T-helper 1 cell treated with Interleukin-12 subunit alpha and Interleukin-12 subunit beta and Interleukin-4 antibody, amounts not matched to agents 30 μg/mL and 1 μg/mL, for 36 hours (primary cell): ENCODE data around the gene CHN1.

Experiments used
- H3K27ac Mint-ChIP-seq: one replicate; pipeline ENCODE4 v1.8.0; 2021; ENCODE audit warnings: mild to moderate bottlenecking, mixed read lengths
- H3K27me3 Mint-ChIP-seq: one replicate; pipeline ENCODE4 v1.8.0; 2021; ENCODE audit warnings: low read depth, mixed read lengths
- H3K36me3 Mint-ChIP-seq: one replicate; pipeline ENCODE4 v1.8.0; 2021; ENCODE audit warnings: low read depth, mixed read lengths
- H3K4me1 Mint-ChIP-seq: one replicate; pipeline ENCODE4 v1.8.0; 2021; ENCODE audit warnings: low read depth, mixed read lengths
- H3K4me3 Mint-ChIP-seq: one replicate; pipeline ENCODE4 v1.8.0; 2021; ENCODE audit warnings: mild to moderate bottlenecking, moderate library complexity, mixed read lengths
- H3K9me3 Mint-ChIP-seq: one replicate; pipeline ENCODE4 v1.8.0; 2021; ENCODE audit warnings: mixed read lengths

The CHN1 gene

DNA sequence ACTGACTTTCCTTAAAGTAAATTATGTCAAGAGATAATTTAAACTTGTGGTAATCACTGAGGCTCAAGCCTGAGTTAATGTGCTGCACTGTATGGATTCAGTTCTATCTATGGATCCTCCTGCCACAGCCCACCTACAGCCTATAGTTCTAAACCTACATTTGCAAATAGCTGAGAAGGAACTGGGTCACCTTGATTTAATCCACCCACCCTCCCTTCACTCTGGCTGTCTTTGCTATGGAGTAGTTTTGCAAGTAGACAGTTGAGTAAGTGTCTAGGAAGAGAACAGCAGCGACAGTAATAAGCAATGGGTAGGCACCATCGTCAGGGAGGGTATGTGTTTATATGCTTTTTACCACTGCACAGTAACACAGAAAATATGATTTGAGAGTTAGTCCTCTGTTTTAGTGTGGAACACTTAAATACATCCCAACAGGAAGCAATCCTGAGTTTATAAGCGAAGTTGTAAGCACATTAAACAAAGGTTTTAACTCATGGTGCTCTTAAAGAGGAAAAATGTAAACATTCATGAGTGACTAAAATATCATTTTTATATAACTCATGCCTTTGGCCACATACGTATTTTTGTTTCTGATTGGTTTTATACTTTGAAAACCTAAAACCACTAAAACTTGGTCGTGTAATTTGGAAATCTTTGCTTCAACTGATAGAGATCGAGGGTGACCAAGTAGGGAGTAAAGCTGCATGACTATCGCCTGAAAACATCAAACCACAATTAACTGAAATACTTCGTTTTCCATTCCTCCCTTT, 204.6 kb downstream of the CHN1 start:
- no peaks in the 10 kb centered on the region for H3K36me3 Mint-ChIP-seq
- no peak overlapping the region for H3K4me3 Mint-ChIP-seq
- H3K9me3 Mint-ChIP-seq: no peaks in the 10 kb centered on the region
- H3K27ac Mint-ChIP-seq: no peak overlapping the region
- peaks cover 6% of the 10 kb centered on the region for H3K27me3 Mint-ChIP-seq
- no peaks in the 10 kb centered on the region for H3K4me1 Mint-ChIP-seq

DNA sequence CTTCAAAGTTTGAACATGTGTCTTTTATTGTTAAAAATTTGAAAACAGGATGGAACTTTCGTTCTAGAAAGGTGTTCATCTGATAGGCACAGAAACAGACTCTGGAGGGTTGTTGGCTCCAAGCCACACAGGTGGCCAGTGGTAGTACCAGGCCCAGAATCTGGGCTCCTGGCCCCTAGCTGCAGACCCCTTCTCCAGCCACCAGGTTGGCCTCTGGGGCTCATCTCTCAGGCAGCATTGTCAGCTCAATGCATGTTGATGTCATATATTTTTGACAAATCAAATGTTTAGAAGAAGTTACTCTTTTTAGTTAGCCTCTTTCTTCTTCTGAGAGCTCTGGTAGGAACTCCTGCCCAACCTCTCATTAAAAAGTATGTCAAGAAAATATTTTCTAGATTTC, 206.4 kb downstream of the CHN1 start:
- Mint-ChIP-seq H3K4me3 (no peak overlapping the region), H3K27ac (no peak overlapping the region), H3K36me3 (no peaks in the 10 kb centered on the region), H3K27me3 (no peaks in the 10 kb centered on the region), H3K4me1 (peaks cover 5% of the 10 kb centered on the region), H3K9me3 (no peaks in the 10 kb centered on the region)

DNA sequence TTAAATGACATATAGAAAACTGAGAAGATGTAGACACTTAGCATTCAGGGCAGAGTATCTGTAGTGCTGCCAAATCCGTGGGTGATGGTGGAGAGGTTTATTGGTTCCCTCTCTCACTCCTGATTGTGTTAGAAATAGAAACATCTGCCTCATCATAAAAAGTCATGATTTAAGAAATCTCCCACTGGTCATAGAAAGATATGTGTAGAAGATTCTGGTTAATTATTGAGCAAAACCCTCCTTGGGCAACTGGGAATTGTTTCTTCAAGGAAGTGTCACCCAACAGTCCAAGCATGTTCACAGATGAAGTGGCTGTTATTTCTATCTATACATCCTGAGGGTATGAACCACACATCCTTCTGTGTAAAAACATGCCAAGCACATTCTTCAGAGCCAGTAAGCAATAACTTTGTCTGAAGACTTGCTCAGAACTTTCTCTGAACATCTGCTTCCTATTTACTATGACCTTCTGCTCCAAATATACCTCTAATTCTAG, 207.4 kb downstream of the CHN1 start:
- Mint-ChIP-seq H3K27me3 (no peaks in the 10 kb centered on the region), H3K27ac (no peak overlapping the region), H3K9me3 (no peaks in the 10 kb centered on the region), H3K4me3 (no peak overlapping the region), H3K36me3 (no peaks in the 10 kb centered on the region), H3K4me1 (peaks cover 5% of the 10 kb centered on the region)

DNA sequence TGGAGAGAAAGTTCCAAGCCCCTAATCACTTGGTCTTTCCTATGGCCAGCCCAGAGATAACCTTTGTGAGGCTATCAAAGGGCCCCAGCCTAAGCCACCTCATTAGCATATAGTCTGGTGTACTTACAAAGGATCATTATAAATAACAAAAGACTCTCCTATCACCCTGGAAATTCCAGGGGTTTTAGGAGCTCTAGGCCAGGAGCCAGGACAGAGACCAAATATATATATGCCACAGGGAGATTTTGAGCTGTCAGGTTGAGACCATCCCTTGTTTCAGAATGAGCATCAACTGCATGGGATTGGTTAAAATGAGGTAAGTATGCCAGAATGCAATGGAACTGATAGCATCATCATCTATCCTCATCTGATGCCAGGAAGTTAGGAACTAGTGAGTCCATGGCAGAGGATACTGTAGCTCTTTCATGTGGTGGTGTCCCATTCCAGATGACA, 208.8 kb downstream of the CHN1 start:
- Mint-ChIP-seq H3K9me3 (no peaks in the 10 kb centered on the region), H3K4me3 (no peak overlapping the region), H3K36me3 (no peaks in the 10 kb centered on the region), H3K27ac (no peak overlapping the region), H3K4me1 (peaks cover 11% of the 10 kb centered on the region), H3K27me3 (peaks cover 4% of the 10 kb centered on the region)

DNA sequence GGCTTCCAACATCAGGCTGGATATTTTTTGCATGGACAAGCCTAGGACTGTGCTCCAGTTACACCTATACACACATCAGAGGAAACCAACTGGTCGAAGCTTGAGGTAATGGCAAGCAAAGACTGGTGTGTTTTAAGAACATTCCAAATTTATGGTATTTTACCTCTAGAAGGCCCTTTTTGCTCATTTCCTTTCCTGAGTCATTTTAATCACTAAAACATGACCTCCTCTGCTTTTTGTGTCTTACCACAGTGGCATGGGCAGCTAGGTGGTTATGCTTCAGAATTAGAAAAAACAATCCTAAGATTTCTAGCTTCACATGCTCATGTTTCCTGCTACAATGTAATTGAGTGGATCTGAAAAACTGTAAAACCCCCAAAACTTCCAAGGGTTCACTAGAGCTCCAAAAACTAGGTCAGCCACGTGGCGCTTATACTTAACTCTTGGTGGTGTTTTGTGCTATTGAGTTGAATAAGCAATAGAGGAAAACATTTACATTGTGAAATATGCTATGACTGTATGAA, 210.3 kb downstream of the CHN1 start:
- Mint-ChIP-seq H3K9me3 (no peaks in the 10 kb centered on the region), H3K4me1 (peaks cover 11% of the 10 kb centered on the region), H3K36me3 (no peaks in the 10 kb centered on the region), H3K27ac (no peak overlapping the region), H3K27me3 (peaks cover 4% of the 10 kb centered on the region), H3K4me3 (no peak overlapping the region)

DNA sequence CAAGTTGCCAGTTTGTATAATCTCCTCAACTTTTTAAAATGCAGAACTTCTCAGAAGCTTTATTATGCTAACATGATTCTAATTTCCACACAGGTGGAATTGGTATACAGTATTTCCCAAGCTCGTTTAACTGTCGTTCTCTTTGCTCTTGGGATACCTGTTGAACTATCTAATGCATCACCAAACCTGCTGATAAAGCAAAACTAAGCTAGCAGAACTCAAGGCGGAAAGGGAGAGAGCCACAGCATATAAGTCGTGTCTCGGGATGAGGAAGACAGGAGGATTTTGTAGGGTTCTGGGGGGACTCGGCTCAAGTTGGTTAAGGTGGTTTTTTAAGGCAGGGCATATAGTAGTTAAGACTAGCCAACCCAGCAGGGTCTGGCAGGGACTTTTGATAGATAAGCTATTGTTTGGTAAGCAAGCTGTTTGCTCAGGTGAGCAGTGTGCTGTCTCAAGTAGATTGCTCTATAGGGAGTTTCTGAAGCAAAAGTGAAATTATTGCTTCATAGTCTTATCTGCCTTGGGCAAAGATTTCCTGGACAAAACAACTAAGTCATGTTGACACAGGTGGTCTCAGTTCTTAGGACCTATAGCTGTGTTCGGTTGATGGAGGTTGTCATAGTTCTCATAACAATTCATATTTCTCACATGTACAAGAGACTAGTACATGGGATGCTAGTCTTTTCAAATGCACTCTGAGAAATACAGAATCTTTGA, 212.7 kb downstream of the CHN1 start:
- peaks cover 17% of the 10 kb centered on the region for H3K4me1 Mint-ChIP-seq
- H3K36me3 Mint-ChIP-seq: no peaks in the 10 kb centered on the region
- no peak overlapping the region for H3K4me3 Mint-ChIP-seq
- H3K9me3 Mint-ChIP-seq: no peaks in the 10 kb centered on the region
- peaks cover 4% of the 10 kb centered on the region for H3K27me3 Mint-ChIP-seq
- H3K27ac Mint-ChIP-seq: peak overlapping the region; percentile 32

DNA sequence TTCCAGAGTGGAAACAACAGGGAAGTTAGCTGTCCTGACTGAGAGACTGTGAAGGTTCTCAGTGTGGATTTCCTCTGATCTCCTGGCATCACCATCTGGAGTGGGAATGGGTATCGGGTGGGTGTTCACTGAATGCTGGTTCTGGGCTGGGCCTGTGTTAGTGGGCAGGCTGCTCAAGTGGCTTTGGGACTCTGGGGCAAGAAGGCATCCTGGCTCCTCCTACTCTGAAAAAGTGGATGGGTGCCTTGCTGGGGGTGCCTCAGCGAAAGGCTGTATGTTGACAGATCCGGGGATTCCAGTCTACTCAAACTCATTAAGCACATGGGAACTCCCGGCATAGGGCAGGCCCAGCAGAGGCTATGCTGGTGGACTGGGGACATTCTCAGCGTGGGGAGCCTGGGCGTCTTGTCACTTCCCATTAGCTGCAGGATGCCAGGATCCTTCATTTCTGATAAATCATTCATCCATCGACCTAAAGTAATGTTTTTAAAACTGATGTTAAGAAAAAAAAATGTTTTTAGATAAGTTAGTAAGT, 213.4 kb downstream of the CHN1 start:
- Mint-ChIP-seq H3K27me3 (peaks cover 4% of the 10 kb centered on the region), H3K4me3 (no peak overlapping the region), H3K27ac (no peak overlapping the region), H3K36me3 (no peaks in the 10 kb centered on the region), H3K4me1 (peaks cover 17% of the 10 kb centered on the region), H3K9me3 (no peaks in the 10 kb centered on the region)

DNA sequence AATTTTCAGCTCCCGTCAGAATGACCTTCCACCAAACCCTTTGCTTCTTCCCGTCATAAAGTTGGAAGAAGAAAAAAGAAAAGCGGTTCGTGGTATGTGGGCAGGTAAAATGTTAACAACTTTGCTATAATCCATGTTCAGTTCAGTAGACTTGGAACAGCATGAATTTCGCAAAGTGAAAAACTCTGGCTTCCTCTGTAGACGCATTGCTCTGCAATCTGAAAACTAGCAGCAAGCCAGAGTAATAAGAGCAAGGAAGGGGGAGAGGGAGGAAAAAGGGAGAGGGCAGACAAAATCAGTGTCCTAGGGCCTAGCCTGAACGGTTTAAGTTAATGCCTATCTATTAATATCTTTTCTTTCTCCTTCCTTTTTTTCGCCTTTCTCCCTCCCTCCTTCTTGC, 214.2 kb downstream of the CHN1 start:
- Mint-ChIP-seq H3K4me3 (no peak overlapping the region), H3K9me3 (no peaks in the 10 kb centered on the region), H3K36me3 (no peaks in the 10 kb centered on the region), H3K27ac (no peak overlapping the region), H3K27me3 (peaks cover 4% of the 10 kb centered on the region), H3K4me1 (peaks cover 17% of the 10 kb centered on the region)

DNA sequence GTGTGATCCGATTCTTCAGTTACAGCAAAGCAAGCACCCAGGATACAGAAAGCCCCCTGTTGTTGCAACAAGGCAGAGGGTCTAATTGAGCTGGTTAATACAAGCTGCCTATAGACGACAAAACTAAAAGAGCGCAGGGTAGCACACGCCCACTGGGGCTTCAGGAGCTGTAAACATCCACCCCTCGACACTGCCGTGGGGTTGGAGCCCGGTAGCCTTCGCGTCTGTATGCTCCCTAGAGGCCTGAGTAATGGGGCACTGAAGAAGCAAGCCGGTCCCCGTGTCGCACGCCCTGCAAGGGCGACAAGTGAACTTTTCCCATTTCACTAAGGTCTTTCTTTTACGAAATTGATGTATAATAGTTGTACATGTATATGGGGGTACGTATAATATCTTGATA, 216.2 kb downstream of the CHN1 start:
- no peak overlapping the region for H3K27ac Mint-ChIP-seq
- H3K27me3 Mint-ChIP-seq: peaks cover 7% of the 10 kb centered on the region
- no peaks in the 10 kb centered on the region for H3K36me3 Mint-ChIP-seq
- H3K4me1 Mint-ChIP-seq: peaks cover 13% of the 10 kb centered on the region
- no peak overlapping the region for H3K4me3 Mint-ChIP-seq
- H3K9me3 Mint-ChIP-seq: no peaks in the 10 kb centered on the region

DNA sequence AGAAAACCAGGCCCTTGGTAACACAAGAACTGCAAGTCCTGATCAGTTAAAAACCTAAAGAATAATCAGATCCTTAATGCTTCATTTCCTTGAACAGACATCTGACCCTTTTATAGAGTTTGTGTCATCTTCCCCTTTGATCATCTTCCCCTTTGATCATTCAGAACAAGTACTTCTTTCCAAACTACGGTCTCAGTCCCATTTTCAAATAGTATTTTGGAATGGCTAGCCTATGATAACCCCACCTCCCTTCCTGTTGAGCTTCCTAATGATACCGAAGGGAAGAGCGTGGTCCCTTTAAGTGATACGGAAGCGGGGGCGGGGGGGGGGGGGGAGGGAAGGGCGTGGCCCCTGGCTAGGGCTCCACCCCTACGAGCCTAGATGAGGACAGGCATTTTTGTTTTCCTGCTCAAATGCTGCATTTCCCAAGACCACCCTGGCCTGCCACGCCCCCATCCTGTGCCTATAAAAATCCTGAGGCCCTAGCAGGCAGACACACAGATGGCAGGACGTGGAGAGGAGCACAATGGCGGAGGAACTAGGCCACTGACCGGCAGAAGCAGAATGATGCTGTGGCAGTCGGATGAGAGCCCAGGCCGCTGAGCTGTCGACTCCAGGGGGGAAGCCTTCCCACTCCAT, 216.8 kb downstream of the CHN1 start:
- peaks cover 13% of the 10 kb centered on the region for H3K4me1 Mint-ChIP-seq
- peaks cover 7% of the 10 kb centered on the region for H3K27me3 Mint-ChIP-seq
- no peak overlapping the region for H3K4me3 Mint-ChIP-seq
- peak overlapping the region; percentile 86 for H3K27ac Mint-ChIP-seq
- H3K36me3 Mint-ChIP-seq: no peaks in the 10 kb centered on the region
- no peaks in the 10 kb centered on the region for H3K9me3 Mint-ChIP-seq

DNA sequence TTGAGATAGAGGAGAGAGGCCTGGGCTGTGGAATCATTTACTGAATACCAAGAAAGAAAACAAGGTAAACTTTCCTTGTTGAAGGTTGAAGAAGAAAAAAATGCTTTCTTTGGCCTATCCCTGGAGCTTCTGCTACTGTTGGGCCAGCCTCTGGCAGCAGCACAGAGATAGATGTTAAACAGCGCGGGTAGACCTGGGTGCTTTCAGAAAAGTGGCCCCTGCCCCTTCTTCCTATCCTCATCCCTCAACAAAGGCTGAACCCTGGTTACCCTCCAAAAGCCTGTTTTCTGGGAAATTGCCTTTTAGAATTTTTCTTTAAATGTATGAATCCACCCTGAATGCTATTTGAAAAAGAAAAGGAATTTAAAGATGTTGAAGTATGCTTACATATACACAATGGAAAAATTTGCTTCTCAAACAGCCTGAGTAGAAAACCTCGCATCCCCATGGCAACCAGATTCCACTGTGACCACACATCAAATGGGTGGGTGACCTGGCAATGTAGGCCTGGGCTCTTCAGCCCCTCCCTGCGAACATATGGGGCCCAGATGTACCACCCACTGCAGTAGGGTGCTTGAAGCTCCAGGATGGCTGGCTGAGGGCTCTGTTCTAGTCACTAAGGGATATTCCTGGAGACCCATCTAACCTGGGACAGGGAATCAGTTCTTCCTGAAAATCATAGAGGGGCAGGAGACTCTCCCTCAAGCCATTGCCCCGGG, 217.5 kb downstream of the CHN1 start:
- H3K27ac Mint-ChIP-seq: peak overlapping the region; percentile 86
- peaks cover 7% of the 10 kb centered on the region for H3K27me3 Mint-ChIP-seq
- H3K4me3 Mint-ChIP-seq: no peak overlapping the region
- no peaks in the 10 kb centered on the region for H3K9me3 Mint-ChIP-seq
- no peaks in the 10 kb centered on the region for H3K36me3 Mint-ChIP-seq
- peaks cover 12% of the 10 kb centered on the region for H3K4me1 Mint-ChIP-seq

DNA sequence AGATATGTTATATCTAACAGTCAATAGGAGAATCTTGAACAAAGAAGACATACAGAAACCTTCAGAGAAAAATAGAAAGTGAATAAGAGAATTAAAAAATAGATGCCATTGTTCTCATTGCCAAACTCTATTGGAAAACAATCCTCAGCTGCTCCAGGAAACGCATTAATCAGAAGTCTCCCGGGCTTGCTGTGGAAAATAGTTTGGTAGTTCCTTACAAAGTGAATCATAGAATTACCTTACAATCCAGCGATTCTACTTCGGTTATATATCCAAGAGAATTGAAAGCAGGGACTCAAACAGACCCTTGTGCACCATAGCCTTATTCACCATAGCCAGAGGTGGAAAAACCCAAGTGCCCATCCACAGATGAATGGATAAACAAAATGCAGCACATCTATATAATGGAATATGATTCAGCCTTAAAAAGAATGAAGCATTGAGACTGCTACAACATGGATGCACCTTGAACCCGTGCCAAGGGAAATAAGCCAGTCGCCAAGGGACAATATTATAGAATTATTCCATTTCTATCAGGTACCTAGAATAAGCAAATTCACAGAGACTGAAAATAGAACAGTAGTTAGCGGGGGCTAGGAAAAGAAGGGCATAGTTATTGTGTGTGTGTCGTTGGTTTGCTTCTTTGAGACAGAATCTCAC, 219.0 kb downstream of the CHN1 start:
- H3K36me3 Mint-ChIP-seq: no peaks in the 10 kb centered on the region
- no peaks in the 10 kb centered on the region for H3K9me3 Mint-ChIP-seq
- no peak overlapping the region for H3K4me3 Mint-ChIP-seq
- peaks cover 4% of the 10 kb centered on the region for H3K27me3 Mint-ChIP-seq
- H3K27ac Mint-ChIP-seq: no peak overlapping the region
- peaks cover 7% of the 10 kb centered on the region for H3K4me1 Mint-ChIP-seq

DNA sequence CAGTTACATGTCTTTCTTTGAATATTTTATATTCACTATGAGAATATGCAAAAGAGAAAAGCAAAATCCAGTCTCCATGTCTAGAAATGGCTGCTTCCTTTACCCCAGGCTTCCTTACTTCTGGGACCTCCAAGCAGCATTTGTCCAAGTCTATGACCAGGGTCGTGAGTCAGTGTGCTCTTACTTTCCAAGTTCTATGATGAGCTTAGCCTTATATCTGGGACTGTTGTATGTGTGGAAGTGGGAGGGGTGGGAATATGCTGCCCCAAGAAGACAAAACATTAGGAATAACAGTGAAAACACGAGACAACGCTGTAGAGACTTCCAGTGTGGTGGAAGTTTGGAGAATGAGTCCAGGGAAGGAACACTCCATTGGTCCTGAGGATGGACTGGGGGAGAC, 219.7 kb downstream of the CHN1 start:
- peaks cover 4% of the 10 kb centered on the region for H3K27me3 Mint-ChIP-seq
- H3K4me1 Mint-ChIP-seq: peaks cover 8% of the 10 kb centered on the region
- H3K4me3 Mint-ChIP-seq: no peak overlapping the region
- H3K9me3 Mint-ChIP-seq: no peaks in the 10 kb centered on the region
- H3K36me3 Mint-ChIP-seq: no peaks in the 10 kb centered on the region
- no peak overlapping the region for H3K27ac Mint-ChIP-seq
